Stimulated activated naive B cell treated with anti-CD40 and anti-IgM and Interleukin-4, amounts not matched to agents 10 μg/mL and 1 μg/mL and 100 μg/mL, for 72 hours (primary cell): ENCODE results near the gene PARD3.

ENCODE experiments used
- ATAC-seq, 2 donors: fragments of 150-1000 bp; cut with Tn5 transposase; replicated peaks; 2 replicates each; pipeline ENCODE4 v1.10.0; 2021; ENCODE audit warnings: moderate library complexity in 1 of 2
- DNase-seq: peaks from one replicate; pipeline ENCODE4 v3.0.0; 2021
- H3K27ac Mint-ChIP-seq: one replicate; pipeline ENCODE4 v1.8.0; 2022; ENCODE audit warnings: mild to moderate bottlenecking, mixed read lengths
- H3K27me3 Mint-ChIP-seq, 2 donors: one replicate each; pipeline ENCODE4 v1.8.0; 2022; ENCODE audit warnings: mixed read lengths in 2 of 2
- H3K36me3 Mint-ChIP-seq, 2 donors: one replicate each; pipeline ENCODE4 v1.8.0; 2022; ENCODE audit warnings: mixed read lengths in 2 of 2, mild to moderate bottlenecking in 1 of 2
- H3K4me1 Mint-ChIP-seq, 2 donors: one replicate each; pipeline ENCODE4 v1.8.0; 2022; ENCODE audit warnings: mixed read lengths in 2 of 2, mild to moderate bottlenecking in 1 of 2
- H3K4me3 Mint-ChIP-seq, 2 donors: one replicate each; pipeline ENCODE4 v1.8.0; 2022; ENCODE audit warnings: mild to moderate bottlenecking in 2 of 2, mixed read lengths in 2 of 2, moderate library complexity in 1 of 2
- H3K9me3 Mint-ChIP-seq, 2 donors: one replicate each; pipeline ENCODE4 v1.8.0; 2022; ENCODE audit warnings: mixed read lengths in 2 of 2, mild to moderate bottlenecking in 1 of 2

The PARD3 gene

GRCh38 chr10:34382626-34383025, 432.5 kb downstream of the PARD3 start:
- DNase-seq (no peak), ATAC-seq (no peak)
- Mint-ChIP-seq H3K4me1 (no peaks in the 10 kb centered on the region), H3K9me3 (no peaks in the 10 kb centered on the region), H3K27me3 (no peaks in the 10 kb centered on the region), H3K36me3 (no peaks in the 10 kb centered on the region), H3K4me3 (no peak overlapping the region), H3K27ac (no peak overlapping the region)

GRCh38 chr10:34380856-34381255, 434.2 kb downstream of the PARD3 start:
- no peaks in the 10 kb centered on the region for H3K4me1 Mint-ChIP-seq
- ATAC-seq (no peak), DNase-seq (no peak)
- H3K27ac Mint-ChIP-seq, result no peak overlapping the region
- no peaks in the 10 kb centered on the region for H3K36me3 Mint-ChIP-seq
- H3K9me3 Mint-ChIP-seq, result no peaks in the 10 kb centered on the region
- no peaks in the 10 kb centered on the region for H3K27me3 Mint-ChIP-seq
- no peak overlapping the region for H3K4me3 Mint-ChIP-seq

- DNase-seq, result no peak
- no peak overlapping the region for H3K27ac Mint-ChIP-seq
- no peaks in the 10 kb centered on the region for H3K9me3 Mint-ChIP-seq
- H3K36me3 Mint-ChIP-seq, result no peaks in the 10 kb centered on the region
- H3K4me1 Mint-ChIP-seq, result peaks cover 4 to 7% of the 10 kb centered on the region in 2 donors
- ATAC-seq, result no peak
- no peak overlapping the region for H3K4me3 Mint-ChIP-seq
- H3K27me3 Mint-ChIP-seq, result no peaks in the 10 kb centered on the region
Observed at GRCh38 chr10:34378297-34378696, 436.8 kb downstream of the PARD3 start.

- ATAC-seq (no peak), DNase-seq (no peak)
- no peak overlapping the region for H3K27ac Mint-ChIP-seq
- peaks cover 4 to 7% of the 10 kb centered on the region in 2 donors for H3K4me1 Mint-ChIP-seq
- H3K27me3 Mint-ChIP-seq, result no peaks in the 10 kb centered on the region
- H3K36me3 Mint-ChIP-seq, result no peaks in the 10 kb centered on the region
- no peaks in the 10 kb centered on the region for H3K9me3 Mint-ChIP-seq
- H3K4me3 Mint-ChIP-seq, result no peak overlapping the region
Observed at GRCh38 chr10:34377833-34378232, 437.3 kb downstream of the PARD3 start.

- H3K27me3 Mint-ChIP-seq, result no peaks in the 10 kb centered on the region
- peak overlapping the region; percentile 49 for H3K27ac Mint-ChIP-seq
- ATAC-seq, result peak; percentile 34 to 35
- peaks cover 4 to 7% of the 10 kb centered on the region in 2 donors for H3K4me1 Mint-ChIP-seq
- no peaks in the 10 kb centered on the region for H3K36me3 Mint-ChIP-seq
- H3K4me3 Mint-ChIP-seq, result peak overlapping the region; percentile 22 to 40
- no peaks in the 10 kb centered on the region for H3K9me3 Mint-ChIP-seq
- no peak for DNase-seq
Observed at GRCh38 chr10:34374356-34375045, 440.6 kb downstream of the PARD3 start.

GRCh38 chr10:34373211-34373610, 441.9 kb downstream of the PARD3 start:
- no peaks in the 10 kb centered on the region for H3K36me3 Mint-ChIP-seq

GRCh38 chr10:34372509-34372908, 442.6 kb downstream of the PARD3 start:
- DNase-seq (no peak), ATAC-seq (no peak)
- Mint-ChIP-seq H3K9me3 (peaks cover 2 to 4% of the 10 kb centered on the region in 2 donors), H3K4me3 (no peak overlapping the region), H3K27me3 (no peaks in the 10 kb centered on the region), H3K27ac (no peak overlapping the region), H3K36me3 (no peaks in the 10 kb centered on the region), H3K4me1 (peaks cover 4 to 7% of the 10 kb centered on the region in 2 donors)

More at GRCh38 chr10:34373211-34373610, 441.9 kb downstream of the PARD3 start:
- DNase-seq (no peak), ATAC-seq (no peak)
- H3K27me3 Mint-ChIP-seq, result no peaks in the 10 kb centered on the region
- no peak overlapping the region for H3K4me3 Mint-ChIP-seq
- peaks cover 0 to 2% of the 10 kb centered on the region in 2 donors for H3K9me3 Mint-ChIP-seq
- H3K27ac Mint-ChIP-seq, result peak overlapping the region; percentile 9
- H3K4me1 Mint-ChIP-seq, result peaks cover 4 to 7% of the 10 kb centered on the region in 2 donors

GRCh38 chr10:34370126-34370525, 445.0 kb downstream of the PARD3 start:
- Mint-ChIP-seq H3K4me1 (peaks cover 4 to 6% of the 10 kb centered on the region in 2 donors), H3K36me3 (no peaks in the 10 kb centered on the region), H3K27ac (no peak overlapping the region), H3K4me3 (no peak overlapping the region), H3K9me3 (peaks cover 2 to 4% of the 10 kb centered on the region in 2 donors), H3K27me3 (no peaks in the 10 kb centered on the region)
- DNase-seq, result no peak
- ATAC-seq, result no peak

- no peaks in the 10 kb centered on the region for H3K27me3 Mint-ChIP-seq
- H3K4me1 Mint-ChIP-seq, result no peaks in the 10 kb centered on the region
- peaks cover 2 to 4% of the 10 kb centered on the region in 2 donors for H3K9me3 Mint-ChIP-seq
- no peak for DNase-seq
- H3K4me3 Mint-ChIP-seq, result no peak overlapping the region
- H3K27ac Mint-ChIP-seq, result no peak overlapping the region
- H3K36me3 Mint-ChIP-seq, result no peaks in the 10 kb centered on the region
- ATAC-seq, result no peak
Observed at GRCh38 chr10:34369120-34369519, 446.0 kb downstream of the PARD3 start.

GRCh38 chr10:34364253-34365037, 450.7 kb downstream of the PARD3 start:
- H3K27me3 Mint-ChIP-seq, result no peaks in the 10 kb centered on the region
- no peak overlapping the region for H3K27ac Mint-ChIP-seq
- DNase-seq (no peak), ATAC-seq (no peak)
- H3K4me3 Mint-ChIP-seq, result no peak overlapping the region
- peaks cover 2 to 4% of the 10 kb centered on the region in 2 donors for H3K9me3 Mint-ChIP-seq
- no peaks in the 10 kb centered on the region for H3K36me3 Mint-ChIP-seq
- H3K4me1 Mint-ChIP-seq, result no peaks in the 10 kb centered on the region

- ATAC-seq (no peak), DNase-seq (no peak)
- Mint-ChIP-seq H3K9me3 (no peaks in the 10 kb centered on the region), H3K36me3 (no peaks in the 10 kb centered on the region), H3K27ac (no peak overlapping the region), H3K4me1 (no peaks in the 10 kb centered on the region), H3K4me3 (no peak overlapping the region), H3K27me3 (no peaks in the 10 kb centered on the region)
Observed at GRCh38 chr10:34360984-34361383, 454.1 kb downstream of the PARD3 start.

GRCh38 chr10:34359435-34359813, 455.7 kb downstream of the PARD3 start:
- H3K4me3 Mint-ChIP-seq, result no peak overlapping the region
- H3K4me1 Mint-ChIP-seq, result no peaks in the 10 kb centered on the region
- no peak for ATAC-seq
- DNase-seq, result no peak
- no peaks in the 10 kb centered on the region for H3K27me3 Mint-ChIP-seq
- no peaks in the 10 kb centered on the region for H3K9me3 Mint-ChIP-seq
- H3K27ac Mint-ChIP-seq, result no peak overlapping the region
- no peaks in the 10 kb centered on the region for H3K36me3 Mint-ChIP-seq

GRCh38 chr10:34358729-34359434, 456.2 kb downstream of the PARD3 start:
- no peaks in the 10 kb centered on the region for H3K9me3 Mint-ChIP-seq
- DNase-seq (no peak), ATAC-seq (no peak)
- H3K4me3 Mint-ChIP-seq, result no peak overlapping the region
- H3K36me3 Mint-ChIP-seq, result no peaks in the 10 kb centered on the region
- no peak overlapping the region for H3K27ac Mint-ChIP-seq
- H3K27me3 Mint-ChIP-seq, result no peaks in the 10 kb centered on the region
- no peaks in the 10 kb centered on the region for H3K4me1 Mint-ChIP-seq

GRCh38 chr10:34356463-34356862, 458.6 kb downstream of the PARD3 start:
- H3K27ac Mint-ChIP-seq, result no peak overlapping the region
- no peak for DNase-seq
- H3K4me1 Mint-ChIP-seq, result no peaks in the 10 kb centered on the region
- H3K27me3 Mint-ChIP-seq, result no peaks in the 10 kb centered on the region
- ATAC-seq, result no peak
- no peak overlapping the region for H3K4me3 Mint-ChIP-seq
- H3K36me3 Mint-ChIP-seq, result no peaks in the 10 kb centered on the region
- no peaks in the 10 kb centered on the region for H3K9me3 Mint-ChIP-seq
